CD14-positive monocyte (primary cell): ENCODE measurements around the gene MRPL32. TPM values are rescaled to one million over a fixed set of nuclear protein-coding genes. Genes with fewer than 3 reads are reported as not detected.

Source experiments
- DNase-seq, 3 donors: peaks; one replicate each; pipeline ENCODE4 v3.0.0-alpha.2; 2011 to 2022
- H2AFZ ChIP-seq: 2 replicates; pipeline ENCODE4 v1.6.0; 2012; ENCODE audit warnings: mild to moderate bottlenecking, low read depth, low read length, inconsistent platforms; ENCODE audit not compliant: insufficient read depth, poor library complexity, severe bottlenecking
- H3K27ac ChIP-seq, 2 donors: 1 replicate in 1 of 2; 2 replicates in 1 of 2; pipeline ENCODE4 v1.5.1; 2012 to 2013; ENCODE audit warnings: low read length in 2 of 2, control low read depth in 1 of 2, inconsistent platforms in 1 of 2, low read depth in 1 of 2, mild to moderate bottlenecking in 1 of 2
- H3K27me3 ChIP-seq, 2 donors: one replicate each; pipeline versions ENCODE4 v1.6.0 to v1.6.1; 2011 to 2013; ENCODE audit warnings: low read length in 2 of 2; ENCODE audit not compliant: control insufficient read depth in 2 of 2, insufficient read depth in 2 of 2
- H3K36me3 ChIP-seq, 2 donors: replicated peaks in 1 of 2; 1 replicate in 1 of 2; 2 replicates in 1 of 2; pipeline versions ENCODE4 v1.5.1 to v1.6.1; 2012 to 2013; ENCODE audit warnings: low read length in 2 of 2, control low read depth in 1 of 2, inconsistent platforms in 1 of 2, mild to moderate bottlenecking in 1 of 2; ENCODE audit not compliant: insufficient read depth in 2 of 2, control insufficient read depth in 1 of 2
- H3K4me1 ChIP-seq, 2 donors: 1 replicate in 1 of 2; 2 replicates in 1 of 2; pipeline versions ENCODE4 v1.5.1 to v1.6.1; 2012 to 2013; ENCODE audit warnings: low read length in 2 of 2, control low read depth in 1 of 2, inconsistent platforms in 1 of 2, mild to moderate bottlenecking in 1 of 2, moderate library complexity in 1 of 2; ENCODE audit not compliant: insufficient read depth in 2 of 2, control insufficient read depth in 1 of 2
- H3K4me2 ChIP-seq: replicated peaks from 2 replicates; pipeline ENCODE3; 2012; ENCODE audit warnings: low read length, moderate library complexity, mild to moderate bottlenecking; ENCODE audit not compliant: poor library complexity, severe bottlenecking; ENCODE audit errors: extremely low read depth
- H3K4me3 ChIP-seq, 3 experiments: fragments of 200-600 bp in 1 of 3; sonication (generic) in 1 of 3; replicated peaks in 1 of 3; 1 replicate in 2 of 3; 2 replicates in 1 of 3; pipeline ENCODE4 v1.5.1; 2011 to 2013; ENCODE audit warnings: low read length in 3 of 3, mild to moderate bottlenecking in 3 of 3, control low read depth in 2 of 3, low read depth in 2 of 3, inconsistent platforms in 1 of 3, moderate library complexity in 1 of 3
- H3K79me2 ChIP-seq: 2 replicates; pipeline ENCODE4 v1.6.0; 2012; ENCODE audit warnings: mild to moderate bottlenecking, control low read depth, inconsistent platforms, low read length, moderate library complexity; ENCODE audit not compliant: insufficient read depth
- H3K9ac ChIP-seq: 2 replicates; pipeline ENCODE4 v1.6.0; 2017; ENCODE audit warnings: low read length, mild to moderate bottlenecking; ENCODE audit not compliant: insufficient read depth, poor library complexity, severe bottlenecking
- H3K9me3 ChIP-seq, 2 donors: replicated peaks in 1 of 2; 1 replicate in 1 of 2; 2 replicates in 1 of 2; pipeline versions ENCODE4 v1.5.1 to v1.6.1; 2012 to 2013; ENCODE audit warnings: low read length in 2 of 2, control low read depth in 1 of 2; ENCODE audit not compliant: control insufficient read depth in 1 of 2, insufficient read depth in 1 of 2
- H4K20me1 ChIP-seq: 2 replicates; pipeline ENCODE4 v1.6.0; 2012; ENCODE audit warnings: mild to moderate bottlenecking, low read length, control low read depth, moderate library complexity; ENCODE audit not compliant: insufficient read depth
- H3K27ac Mint-ChIP-seq, 7 donors: one replicate each; pipeline ENCODE4 v1.8.0; 2020; ENCODE audit warnings: mild to moderate bottlenecking in 7 of 7, mixed read lengths in 7 of 7, moderate library complexity in 6 of 7, inconsistent platforms in 2 of 7
- H3K27me3 Mint-ChIP-seq, 3 donors: one replicate each; pipeline ENCODE4 v1.8.0; 2021 to 2022; ENCODE audit warnings: low read depth in 3 of 3, mild to moderate bottlenecking in 3 of 3, mixed read lengths in 3 of 3, moderate library complexity in 3 of 3, inconsistent platforms in 1 of 3
- H3K36me3 Mint-ChIP-seq, 2 donors: one replicate each; pipeline ENCODE4 v1.8.0; 2020; ENCODE audit warnings: mixed read lengths in 2 of 2, inconsistent platforms in 1 of 2, mild to moderate bottlenecking in 1 of 2
- H3K4me1 Mint-ChIP-seq: one replicate; pipeline ENCODE4 v1.8.0; 2020; ENCODE audit warnings: mild to moderate bottlenecking, mixed read lengths
- H3K4me3 Mint-ChIP-seq, 2 donors: one replicate each; pipeline ENCODE4 v1.8.0; 2020; ENCODE audit warnings: mild to moderate bottlenecking in 2 of 2, mixed read lengths in 2 of 2, moderate library complexity in 1 of 2
- H3K9me3 Mint-ChIP-seq, 7 donors: one replicate each; pipeline ENCODE4 v1.8.0; 2020 to 2022; ENCODE audit warnings: mixed read lengths in 7 of 7, mild to moderate bottlenecking in 6 of 7, moderate library complexity in 6 of 7, inconsistent platforms in 2 of 7
- WGBS: methylation state at CpG from one replicate; pipeline ENCODE4 v1.1.5; 2013; ENCODE audit warnings: missing lambda C conversion rate; ENCODE audit not compliant: insufficient coverage; 5-methylcytosine and 5-hydroxymethylcytosine counted together
- intact Hi-C, 2 donors: fragments of 100-400 bp; cut with micrococcal nuclease; formaldehyde crosslinking; loops; one replicate each; pipeline versions ENCODE4 v1.15.0 to v1.15.1; 2023
- polyA plus RNA-seq, 3 donors: library from polyadenylated mRNA; depleted of rRNA in 1 of 3; unstranded in 2 of 3; stranded (reverse) in 1 of 3; fragments of 300-500 nt in 2 of 3; fragments of >200 nt in 1 of 3; fragmentation: Illumina TruSeq in 2 of 3; gene quantifications; 1 replicate in 2 of 3; 2 replicates in 1 of 3; pipeline ENCODE4 v1.2.3, GENCODE V29; 2012 to 2021
- TF ChIP-seq, protein P1 (sequence below): fragments of 200-600 bp; IDR thresholded peaks from one replicate; pipeline ENCODE4 v1.8.0; 2022; ENCODE audit warnings: antibody characterized with exemption, mild to moderate bottlenecking

The MRPL32 gene
- polyA plus RNA-seq, 3 donors, result 23.4 to 49.6 (median 39.5) TPM

DNA sequence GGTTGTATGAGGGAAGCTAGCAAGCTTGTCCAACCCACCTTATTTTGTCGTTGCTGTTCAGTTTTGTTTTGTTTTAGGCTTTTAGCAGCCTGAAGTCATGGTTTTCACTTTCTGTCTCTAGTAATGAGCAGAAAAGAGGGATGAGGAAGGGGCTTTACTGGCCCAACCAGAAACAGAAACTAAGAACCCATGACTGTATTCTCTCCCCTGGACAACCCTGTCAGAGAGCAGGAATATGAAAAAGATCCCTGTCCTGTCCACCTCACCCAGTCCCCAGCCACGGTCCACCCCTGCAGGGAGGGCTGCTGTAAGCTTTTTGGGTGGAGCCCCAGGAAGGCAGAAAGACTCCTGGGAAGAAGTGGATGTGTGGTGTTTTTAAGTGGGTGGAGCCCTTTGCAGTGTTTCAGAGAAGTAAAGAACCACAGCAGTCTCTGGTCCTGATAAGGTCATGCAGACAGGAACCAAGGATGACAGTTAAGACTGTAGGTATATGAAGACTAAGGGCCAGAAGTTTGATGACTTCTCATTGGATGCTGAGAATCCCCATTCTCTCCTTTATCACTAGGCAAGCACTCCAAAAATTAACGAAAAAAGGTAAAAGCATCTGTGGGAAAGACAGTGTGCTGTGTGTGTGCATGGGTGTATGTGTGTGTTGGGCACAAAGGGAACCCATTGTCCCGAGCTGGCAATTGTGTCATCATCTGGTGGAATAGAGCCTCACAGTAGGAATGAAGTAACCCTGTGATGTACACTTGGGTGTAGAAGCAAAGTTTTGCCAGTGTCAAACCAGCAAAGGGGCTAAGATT, 13.8 kb downstream of the MRPL32 start:
- Histone ChIP-seq H3K9me3 (no peaks in the 10 kb centered on the region), H3K4me3 (peak overlapping the region in 1 of 3 experiments; percentile 39), H3K36me3 (no peaks in the 10 kb centered on the region), H3K9ac (peak overlapping the region; percentile 28), H4K20me1 (no peaks in the 10 kb centered on the region), H3K79me2 (no peaks in the 10 kb centered on the region), H3K4me1 (peaks cover 0 to 4% of the 10 kb centered on the region in 2 donors), H2AFZ (peak overlapping the region; percentile 43), H3K27me3 (no peaks in the 10 kb centered on the region), H3K27ac (peak overlapping the region in 1 of 2 donors; percentile 16), H3K4me2 (peak overlapping the region; percentile 38)
- H3K9me3 Mint-ChIP-seq, result peaks cover 0 to 8% (median 0%) of the 10 kb centered on the region in 7 donors
- DNase-seq, result no peak
- peaks cover 10% of the 10 kb centered on the region for H3K4me1 Mint-ChIP-seq
- peak overlapping the region in 1 of 7 donors; percentile 26 for H3K27ac Mint-ChIP-seq
- H3K4me3 Mint-ChIP-seq, result peak overlapping the region; percentile 66 to 67
- H3K27me3 Mint-ChIP-seq, result peaks cover 0 to 2% (median 2%) of the 10 kb centered on the region in 3 donors
- TF ChIP-seq, protein P1, sequence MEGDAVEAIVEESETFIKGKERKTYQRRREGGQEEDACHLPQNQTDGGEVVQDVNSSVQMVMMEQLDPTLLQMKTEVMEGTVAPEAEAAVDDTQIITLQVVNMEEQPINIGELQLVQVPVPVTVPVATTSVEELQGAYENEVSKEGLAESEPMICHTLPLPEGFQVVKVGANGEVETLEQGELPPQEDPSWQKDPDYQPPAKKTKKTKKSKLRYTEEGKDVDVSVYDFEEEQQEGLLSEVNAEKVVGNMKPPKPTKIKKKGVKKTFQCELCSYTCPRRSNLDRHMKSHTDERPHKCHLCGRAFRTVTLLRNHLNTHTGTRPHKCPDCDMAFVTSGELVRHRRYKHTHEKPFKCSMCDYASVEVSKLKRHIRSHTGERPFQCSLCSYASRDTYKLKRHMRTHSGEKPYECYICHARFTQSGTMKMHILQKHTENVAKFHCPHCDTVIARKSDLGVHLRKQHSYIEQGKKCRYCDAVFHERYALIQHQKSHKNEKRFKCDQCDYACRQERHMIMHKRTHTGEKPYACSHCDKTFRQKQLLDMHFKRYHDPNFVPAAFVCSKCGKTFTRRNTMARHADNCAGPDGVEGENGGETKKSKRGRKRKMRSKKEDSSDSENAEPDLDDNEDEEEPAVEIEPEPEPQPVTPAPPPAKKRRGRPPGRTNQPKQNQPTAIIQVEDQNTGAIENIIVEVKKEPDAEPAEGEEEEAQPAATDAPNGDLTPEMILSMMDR, result no peak
- intact Hi-C loops, result no loop called here
- H3K36me3 Mint-ChIP-seq, result no peaks in the 10 kb centered on the region
- WGBS, result 20% methylated on average over 1 of the region's 4 CpGs

DNA sequence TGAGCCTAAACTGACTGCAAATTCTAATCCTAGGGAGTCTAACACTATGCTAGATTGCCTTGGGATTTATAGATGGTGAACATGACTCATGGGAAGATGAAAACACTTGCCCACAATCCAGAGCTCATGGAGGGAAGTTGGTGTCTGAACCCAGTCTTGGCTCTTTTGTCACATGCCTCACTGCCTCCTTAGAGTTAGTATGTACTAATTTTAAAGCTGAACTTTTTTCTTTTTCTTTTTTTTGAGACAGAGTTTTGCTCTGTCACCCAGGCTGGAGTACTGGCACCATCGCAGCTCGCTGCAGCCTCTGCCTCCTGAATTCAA, 14.4 kb downstream of the MRPL32 start:
- no CpG with 5 or more reads among the region's 2 CpGs for WGBS
- Histone ChIP-seq H3K79me2 (no peaks in the 10 kb centered on the region), H4K20me1 (no peaks in the 10 kb centered on the region), H3K4me3 (no peak overlapping the region), H3K27me3 (no peaks in the 10 kb centered on the region), H3K4me2 (no peak overlapping the region), H3K27ac (no peak overlapping the region), H3K36me3 (no peaks in the 10 kb centered on the region), H2AFZ (no peak overlapping the region), H3K9ac (no peak overlapping the region), H3K4me1 (peaks cover 0 to 4% of the 10 kb centered on the region in 2 donors), H3K9me3 (no peaks in the 10 kb centered on the region)
- Mint-ChIP-seq H3K9me3 (peaks cover 0 to 8% (median 0%) of the 10 kb centered on the region in 7 donors), H3K4me1 (peaks cover 10% of the 10 kb centered on the region), H3K4me3 (no peak overlapping the region), H3K27ac (peak overlapping the region in 1 of 7 donors; percentile 32), H3K36me3 (no peaks in the 10 kb centered on the region), H3K27me3 (peaks cover 0 to 2% (median 0%) of the 10 kb centered on the region in 3 donors)
- intact Hi-C loops, result no loop called here
- TF ChIP-seq, protein P1, result no peak
- no peak for DNase-seq
